Endothelial cell of umbilical vein (primary cell): ENCODE data around the gene TRIM2. TPM values are rescaled to one million over a fixed set of nuclear protein-coding genes. Genes with fewer than 3 reads are reported as not detected.

Experiments used
- BruUV-seq: library from RNA; stranded (reverse); fragments of 400-500 nt; replicated peaks from 2 replicates; lab custom pipeline; 2021; lab: Mats Ljungman, UMichigan
- CTCF ChIA-PET: fragments of 300-600, 350-600 bp; sonication (Branson Sonifier 250); formaldehyde crosslinking; loops from one replicate; lab custom pipeline; 2021; ENCODE audit warnings: antibody characterized with exemption, inconsistent platforms; lab: Charles Lee
- POLR2A ChIA-PET: fragments of 300-600, 350-600 bp; sonication (Branson Sonifier 250); formaldehyde crosslinking; loops from one replicate; lab custom pipeline; 2021; ENCODE audit warnings: antibody characterized with exemption, inconsistent platforms; lab: Charles Lee
- DNase-seq: peaks from one replicate; pipeline ENCODE4 v3.0.0-alpha.2; 2011; ENCODE audit warnings: low read depth, low spot score
- FAIRE-seq: peaks from 2 replicates; lab custom pipeline; 2011; peaks lifted over from hg19 to GRCh38; lab: Jason Lieb, UNC
- H2AFZ ChIP-seq: 2 replicates; pipeline ENCODE4 v1.6.0; 2012; ENCODE audit warnings: low read depth, low read length, control low read depth, inconsistent platforms
- H3K27ac ChIP-seq: 2 replicates; pipeline ENCODE4 v1.5.1; 2011; ENCODE audit warnings: low read depth, mild to moderate bottlenecking, control low read depth, low read length, moderate library complexity; ENCODE audit not compliant: insufficient read depth
- H3K27me3 ChIP-seq, 2 experiments: 2 replicates each; pipeline versions ENCODE4 v1.6.0 to v1.6.1; 2011; ENCODE audit warnings: low read length in 2 of 2, mixed read lengths in 1 of 2; ENCODE audit not compliant: control insufficient read depth in 2 of 2, insufficient read depth in 2 of 2
- H3K36me3 ChIP-seq, 2 experiments: 2 replicates in 1 of 2; 3 replicates in 1 of 2; pipeline ENCODE4 v1.5.1; 2011; ENCODE audit warnings: low read length in 2 of 2, mild to moderate bottlenecking in 1 of 2, moderate library complexity in 1 of 2; ENCODE audit not compliant: control insufficient read depth in 2 of 2, insufficient read depth in 2 of 2; ENCODE audit errors: extremely low read depth in 1 of 2
- H3K4me1 ChIP-seq: 3 replicates; pipeline ENCODE4 v1.5.1; 2011; ENCODE audit warnings: mild to moderate bottlenecking, low read length; ENCODE audit not compliant: control insufficient read depth, insufficient read depth; ENCODE audit errors: extremely low read depth
- H3K4me2 ChIP-seq: 2 replicates; pipeline ENCODE4 v1.6.1; 2011; ENCODE audit warnings: low read length, control low read depth, mixed read lengths; ENCODE audit not compliant: insufficient read depth
- H3K4me3 ChIP-seq, 3 experiments: fragments of 200-600 bp in 1 of 3; sonication (generic), shearing (Covaris generic) in 1 of 3; replicated peaks in 1 of 3; 2 replicates each; pipeline ENCODE4 v1.5.1; 2011 to 2016; ENCODE audit warnings: control low read depth in 3 of 3, low read length in 3 of 3, mild to moderate bottlenecking in 2 of 3, inconsistent platforms in 1 of 3, low read depth in 1 of 3, moderate library complexity in 1 of 3; ENCODE audit not compliant: insufficient read depth in 1 of 3
- H3K79me2 ChIP-seq: 2 replicates; pipeline ENCODE4 v1.6.0; 2012; ENCODE audit warnings: low read length, inconsistent platforms; ENCODE audit not compliant: control insufficient read depth, insufficient read depth
- H3K9ac ChIP-seq: replicated peaks from 2 replicates; pipeline ENCODE3; 2011; ENCODE audit warnings: low read length, control low read depth; ENCODE audit not compliant: insufficient read depth; ENCODE audit errors: extremely low read depth
- H3K9me1 ChIP-seq: replicated peaks from 3 replicates; pipeline ENCODE4 v1.6.0; 2011; ENCODE audit warnings: mild to moderate bottlenecking, low read length; ENCODE audit not compliant: control insufficient read depth, insufficient read depth; ENCODE audit errors: extremely low read depth
- H3K9me3 ChIP-seq: replicated peaks from 2 replicates; pipeline ENCODE4 v1.5.1; 2012; ENCODE audit warnings: low read length, inconsistent platforms; ENCODE audit not compliant: control insufficient read depth, insufficient read depth
- H4K20me1 ChIP-seq: replicated peaks from 2 replicates; pipeline ENCODE3; 2011; ENCODE audit warnings: mild to moderate bottlenecking, low read length; ENCODE audit not compliant: control insufficient read depth, insufficient read depth; ENCODE audit errors: extremely low read depth
- CTCF ChIP-seq, 2 donors: IDR thresholded peaks; 1 replicate in 1 of 2; 2 replicates in 1 of 2; pipeline ENCODE4 v1.5.1; 2011; ENCODE audit warnings: low read length in 2 of 2, mild to moderate bottlenecking in 2 of 2, moderate library complexity in 2 of 2, control low read depth in 1 of 2, inconsistent platforms in 1 of 2, low read depth in 1 of 2; ENCODE audit not compliant: insufficient read depth in 1 of 2; ENCODE audit errors: extremely low read depth in 1 of 2
- EZH2 ChIP-seq: IDR thresholded peaks from 2 replicates; pipeline ENCODE4 v1.6.1; 2012; ENCODE audit warnings: borderline replicate concordance, low read depth, mild to moderate bottlenecking, moderate library complexity, low read length, inconsistent platforms; ENCODE audit not compliant: severe bottlenecking
- FOS ChIP-seq: IDR thresholded peaks from 2 replicates; pipeline ENCODE4 v1.6.1; 2011; ENCODE audit warnings: mild to moderate bottlenecking, low read length, moderate library complexity, borderline replicate concordance; ENCODE audit not compliant: insufficient read depth
- GATA2 ChIP-seq: IDR thresholded peaks from 2 replicates; pipeline ENCODE4 v1.7.0; 2011; ENCODE audit warnings: low read depth, mild to moderate bottlenecking, moderate library complexity, mixed read lengths, low read length; ENCODE audit not compliant: insufficient read length, insufficient read depth
- JUN ChIP-seq: IDR thresholded peaks from 2 replicates; pipeline ENCODE4 v1.6.1; 2011; ENCODE audit warnings: borderline replicate concordance, low read depth; ENCODE audit not compliant: insufficient read length, insufficient read depth
- MAX ChIP-seq: IDR thresholded peaks from 2 replicates; pipeline ENCODE4 v1.6.1; 2011; ENCODE audit not compliant: insufficient read depth, insufficient read length
- MYC ChIP-seq: IDR thresholded peaks from one replicate; pipeline ENCODE4 v1.6.1; 2011; ENCODE audit warnings: mild to moderate bottlenecking, low read depth, low read length
- POLR2A ChIP-seq: IDR thresholded peaks from 2 replicates; pipeline ENCODE4 v1.6.1; 2012; ENCODE audit warnings: low read depth, mild to moderate bottlenecking, control low read depth, low read length
- POLR2AphosphoS5 ChIP-seq: IDR thresholded peaks from 2 replicates; pipeline ENCODE4 v1.6.1; 2012; ENCODE audit warnings: low read depth, mild to moderate bottlenecking, control low read depth, low read length, moderate library complexity; ENCODE audit not compliant: insufficient read depth
- dilution Hi-C: fragments of 300-500 bp; cut with MboI; formaldehyde crosslinking; loops from one replicate; pipeline ENCODE4 v1.15.0; 2019; ENCODE audit warnings: low sequenced_read_pairs; ENCODE audit not compliant: extremely low pct_ligation_motif_present
- intact Hi-C: fragments of 100-400 bp; cut with micrococcal nuclease; formaldehyde crosslinking; loops from one replicate; pipeline ENCODE4 v1.10.0; 2022
- polyA plus RNA-seq, 4 experiments: library from polyadenylated mRNA; depleted of rRNA in 3 of 4; stranded (reverse) in 3 of 4; unstranded in 1 of 4; fragments of >200 nt; gene quantifications; 2 replicates each; pipeline versions ENCODE4 v1.2.1 to v1.2.3, GENCODE V29; 2011 to 2012; ENCODE audit warnings: missing spikeins in 1 of 4
- total RNA-seq: library from RNA; stranded (reverse); gene quantifications from 2 replicates; pipeline ENCODE4 v1.2.3, GENCODE V29; 2021

The TRIM2 gene
- total and polyA plus RNA-seq, 2 donors (not counting 3 experiments of a cell fraction or from before 2014, with no cell fraction given): 6.8 to 19.7 TPM

GRCh38 chr4:153362184-153362583 lies 157.9 kb downstream of the TRIM2 start:
- no peak overlapping the region for H3K4me2 ChIP-seq
- no peak overlapping the region for H3K27ac ChIP-seq
- H3K79me2 ChIP-seq: no peaks in the 10 kb centered on the region
- no peak overlapping the region for H3K4me3 ChIP-seq
- TF ChIP-seq GATA2 (no peak), FOS (no peak)
- ChIA-PET CTCF (no interaction called here), POLR2A (no interaction called here)
- H3K27me3 ChIP-seq: no peaks in the 10 kb centered on the region
- intact Hi-C loops: no loop called here
- H3K9me1 ChIP-seq: no peaks in the 10 kb centered on the region
- no TSS peak for BruUV-seq
- DNase-seq (no peak), FAIRE-seq (no peak)
- no peaks in the 10 kb centered on the region for H3K9me3 ChIP-seq
- H3K9ac ChIP-seq: no peak overlapping the region
- H4K20me1 ChIP-seq: no peaks in the 10 kb centered on the region
- no peaks in the 10 kb centered on the region for H3K4me1 ChIP-seq
- dilution Hi-C loops: no loop called here
- H2AFZ ChIP-seq: no peak overlapping the region
- H3K36me3 ChIP-seq: no peaks in the 10 kb centered on the region

- no peak overlapping the region for H3K27ac ChIP-seq
- H3K4me3 ChIP-seq: no peak overlapping the region
- ChIA-PET POLR2A (no interaction called here), CTCF (interaction anchor here (0.7 to 1.7 kb wide), 2 partner anchors 10 to 210 kb away, joined by 3 to 4 read pairs; no protein-coding TSS in a partner anchor)
- H2AFZ ChIP-seq: no peak overlapping the region
- H3K9me3 ChIP-seq: no peaks in the 10 kb centered on the region
- no peaks in the 10 kb centered on the region for H3K9me1 ChIP-seq
- H3K4me2 ChIP-seq: no peak overlapping the region
- dilution Hi-C loops (no loop called here), intact Hi-C loops (no loop called here)
- no peaks in the 10 kb centered on the region for H3K79me2 ChIP-seq
- no peak overlapping the region for H3K9ac ChIP-seq
- DNase-seq (no peak), FAIRE-seq (no peak)
- no TSS peak for BruUV-seq
- no peaks in the 10 kb centered on the region for H3K36me3 ChIP-seq
- TF ChIP-seq FOS: no peak
- no peak for TF ChIP-seq CTCF (IDR thresholded peaks at IDR 0.05; ENCODE audit: extremely low read depth in 1 of 2, insufficient read depth in 1 of 2, low read depth in 1 of 2, low read length in 2 of 2)
- no peak for TF ChIP-seq EZH2
- no peak for TF ChIP-seq MAX
- TF ChIP-seq GATA2: no peak
- no peak for TF ChIP-seq POLR2A
- TF ChIP-seq JUN: no peak
- no peak for TF ChIP-seq POLR2AphosphoS5
- no peak for TF ChIP-seq MYC
- no peaks in the 10 kb centered on the region for H3K4me1 ChIP-seq
- no peaks in the 10 kb centered on the region for H3K27me3 ChIP-seq
- no peaks in the 10 kb centered on the region for H4K20me1 ChIP-seq
Measured at GRCh38 chr4:153364061-153364460, 159.8 kb downstream of the TRIM2 start.
